ENCODE results near the gene SV2B. TPM values are rescaled to one million over a fixed set of nuclear protein-coding genes. Genes with fewer than 3 reads are reported as not detected.

Gene SV2B
- polyA plus RNA-seq, 3 donors, result 0.50 to 1.8 (median 0.88) TPM

GRCh38 chr15:91214675-91215590, 114.9 kb downstream of the SV2B start:
- DNase-seq (ENCODE audit: extremely low read depth in 1 of 11, low read depth in 9 of 11, low spot score in 4 of 11), result no peak

- no peak for DNase-seq (ENCODE audit: extremely low read depth in 1 of 11, low read depth in 9 of 11, low spot score in 4 of 11)
These were observed 115.9 kb downstream of the SV2B start for GRCh38 chr15:91216000-91216399.

DNA sequence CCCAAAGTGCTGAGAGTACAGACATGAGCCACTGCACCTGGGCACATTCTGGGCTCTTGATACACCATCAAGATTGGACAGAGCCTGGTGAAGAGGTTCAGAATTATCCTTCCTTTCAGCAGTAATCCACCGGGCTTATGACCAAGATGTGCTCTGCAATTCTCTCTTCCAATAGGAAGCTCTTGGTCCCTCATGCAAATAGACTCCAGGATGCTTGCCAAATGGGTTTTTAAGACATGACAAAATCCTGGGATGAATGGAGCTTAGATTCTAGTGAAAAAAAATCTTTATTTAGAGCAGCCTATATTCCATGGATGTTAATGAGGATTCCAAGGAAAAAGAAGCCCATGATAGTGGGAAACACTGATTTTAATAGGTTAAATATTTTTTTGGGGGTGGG, 119.1 kb downstream of the SV2B start:
- DNase-seq (ENCODE audit: extremely low read depth in 1 of 11, low read depth in 9 of 11, low spot score in 4 of 11), result no peak

- DNase-seq (ENCODE audit: extremely low read depth in 1 of 11, low read depth in 9 of 11, low spot score in 4 of 11), result no peak
These were observed 122.0 kb downstream of the SV2B start for GRCh38 chr15:91222052-91222451.

DNA sequence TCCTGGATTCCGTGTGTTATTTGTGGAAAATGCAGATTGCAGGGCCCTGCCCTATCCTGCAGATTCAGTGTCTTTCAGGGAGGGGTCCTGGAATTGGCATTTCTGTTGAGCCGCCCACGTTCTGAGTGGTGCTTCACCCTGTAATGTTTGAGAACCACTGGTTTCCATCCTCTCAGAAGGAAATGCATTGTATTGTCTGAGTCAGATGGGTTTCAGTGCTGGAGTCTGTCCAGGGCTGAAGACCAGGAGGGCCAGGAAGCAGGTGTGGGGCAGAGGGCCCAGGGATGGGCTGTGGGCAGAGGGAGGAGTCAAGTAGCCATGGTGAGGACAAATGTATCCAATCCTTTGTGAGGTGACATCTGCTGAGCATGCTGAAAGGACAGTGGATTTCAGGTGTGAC, 123.8 kb downstream of the SV2B start:
- DNase-seq (ENCODE audit: extremely low read depth in 1 of 11, low read depth in 9 of 11, low spot score in 4 of 11), result no peak

- peak in 9 of 11 donors; percentile 7 to 53 (median 32) for DNase-seq (ENCODE audit: extremely low read depth in 1 of 11, low read depth in 9 of 11, low spot score in 4 of 11)
These were observed 124.8 kb downstream of the SV2B start for GRCh38 chr15:91224755-91225380.

DNA sequence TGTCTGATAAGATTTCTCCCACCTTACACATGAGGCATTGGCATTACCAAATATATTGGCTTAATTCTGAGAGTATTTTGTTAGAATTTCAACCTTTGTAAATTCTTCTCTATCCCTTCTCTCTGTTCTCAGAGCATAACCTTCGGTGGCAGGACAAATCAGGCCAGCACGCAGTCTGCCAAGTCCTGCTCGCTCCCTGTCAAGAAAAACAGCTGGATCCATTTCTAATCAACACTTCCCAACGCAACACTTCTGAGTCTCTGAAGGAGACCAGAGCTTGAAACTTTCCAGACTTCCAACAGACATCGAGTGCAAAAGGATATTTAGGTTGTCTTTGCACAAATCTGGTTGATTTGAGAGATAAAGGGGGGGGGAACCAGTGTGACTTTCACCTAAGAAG, 125.7 kb downstream of the SV2B start:
- no peak for DNase-seq (ENCODE audit: extremely low read depth in 1 of 11, low read depth in 9 of 11, low spot score in 4 of 11)

- no peak for DNase-seq (ENCODE audit: extremely low read depth in 1 of 11, low read depth in 9 of 11, low spot score in 4 of 11)
These were observed 127.1 kb downstream of the SV2B start for GRCh38 chr15:91227117-91227516.

DNA sequence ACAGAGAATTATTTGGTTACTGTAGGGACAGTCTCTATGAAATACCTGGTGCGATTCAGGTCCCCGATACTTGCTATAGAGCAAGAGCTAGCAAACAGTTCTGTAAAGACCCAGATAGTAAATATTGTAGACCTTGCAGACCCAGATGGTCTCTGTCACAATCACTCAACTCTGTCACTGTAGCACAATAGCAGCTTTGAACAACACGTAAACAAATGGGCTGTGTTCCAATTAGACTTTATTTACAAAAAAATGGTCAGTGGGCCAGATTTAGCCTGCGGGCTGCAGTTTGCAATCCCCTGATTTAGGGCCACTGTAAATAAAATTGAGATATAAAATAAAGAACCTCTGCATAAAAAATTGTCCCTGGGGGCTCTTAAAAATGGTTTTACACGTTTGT, 127.7 kb downstream of the SV2B start:
- DNase-seq (ENCODE audit: extremely low read depth in 1 of 11, low read depth in 9 of 11, low spot score in 4 of 11), result no peak

- DNase-seq (ENCODE audit: extremely low read depth in 1 of 11, low read depth in 9 of 11, low spot score in 4 of 11), result no peak
These were observed 128.3 kb downstream of the SV2B start for GRCh38 chr15:91228383-91228782.

GRCh38 chr15:91228890-91229289, 128.8 kb downstream of the SV2B start:
- no peak for DNase-seq (ENCODE audit: extremely low read depth in 1 of 11, low read depth in 9 of 11, low spot score in 4 of 11)

DNA sequence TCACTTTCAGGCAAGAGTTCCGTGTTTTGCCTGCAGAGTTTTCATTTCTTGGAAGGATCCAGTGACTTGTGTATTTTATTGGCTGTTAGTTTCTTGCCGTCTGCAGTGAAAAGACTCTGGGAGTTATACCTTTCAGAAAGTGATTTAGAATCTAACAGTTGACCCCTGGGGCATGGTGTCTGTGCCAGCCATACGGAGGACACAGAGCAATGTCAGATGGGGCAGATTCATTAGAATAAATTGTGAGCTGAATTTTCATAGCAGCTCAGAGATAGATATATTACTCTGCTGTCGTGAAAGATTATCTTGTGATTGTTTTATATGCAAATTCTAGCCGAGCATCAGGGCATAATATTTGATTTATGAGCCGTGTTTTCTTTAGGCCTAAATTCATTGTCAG, 131.6 kb downstream of the SV2B start:
- DNase-seq (ENCODE audit: extremely low read depth in 1 of 11, low read depth in 9 of 11, low spot score in 4 of 11), result no peak

- no peak for DNase-seq (ENCODE audit: extremely low read depth in 1 of 11, low read depth in 9 of 11, low spot score in 4 of 11)
These were observed 134.7 kb downstream of the SV2B start for GRCh38 chr15:91234759-91235158.

DNA sequence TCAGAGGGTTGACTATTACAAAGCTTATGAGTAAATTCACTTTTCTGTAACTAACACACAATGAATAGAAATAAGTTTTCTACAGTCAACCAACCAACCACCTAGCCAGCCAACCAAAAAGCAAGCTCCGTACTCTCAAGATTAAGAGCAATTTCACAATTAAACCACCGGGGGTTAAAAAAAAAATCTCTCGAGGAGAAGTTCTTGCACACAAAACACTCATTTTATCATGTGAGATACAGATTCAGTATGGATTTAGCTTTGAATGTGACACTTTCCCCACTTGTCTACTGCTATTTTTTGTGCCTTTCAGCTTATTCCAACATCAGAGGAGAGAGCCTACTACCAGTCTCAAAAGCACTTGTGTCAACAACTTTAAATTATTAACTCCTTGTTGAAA, 135.3 kb downstream of the SV2B start:
- DNase-seq (ENCODE audit: extremely low read depth in 1 of 11, low read depth in 9 of 11, low spot score in 4 of 11), result no peak

DNA sequence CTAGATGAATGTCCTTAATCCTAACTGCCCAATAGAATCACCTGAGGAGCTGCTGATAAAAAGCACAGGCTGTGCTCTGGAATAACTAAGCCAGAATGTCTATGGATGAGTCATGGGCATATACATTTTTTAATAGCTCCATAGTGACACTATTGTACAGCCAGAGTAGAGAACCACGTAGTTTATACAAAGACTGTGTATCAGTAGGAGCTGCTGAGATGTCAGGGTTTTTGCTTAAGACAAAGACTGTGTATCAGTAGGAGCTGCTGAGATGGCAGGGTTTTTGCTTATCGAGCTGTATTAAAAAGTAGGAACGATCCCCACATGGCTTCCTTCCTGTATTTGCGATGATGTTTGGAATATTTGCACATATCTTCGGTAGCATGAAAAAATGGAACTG, 137.4 kb downstream of the SV2B start:
- DNase-seq (ENCODE audit: extremely low read depth in 1 of 11, low read depth in 9 of 11, low spot score in 4 of 11), result no peak

GRCh38 chr15:91238644-91239425, 138.8 kb downstream of the SV2B start:
- no peak for DNase-seq (ENCODE audit: extremely low read depth in 1 of 11, low read depth in 9 of 11, low spot score in 4 of 11)

GRCh38 chr15:91243826-91244225, 143.8 kb downstream of the SV2B start:
- no peak for DNase-seq (ENCODE audit: extremely low read depth in 1 of 11, low read depth in 9 of 11, low spot score in 4 of 11)

DNA sequence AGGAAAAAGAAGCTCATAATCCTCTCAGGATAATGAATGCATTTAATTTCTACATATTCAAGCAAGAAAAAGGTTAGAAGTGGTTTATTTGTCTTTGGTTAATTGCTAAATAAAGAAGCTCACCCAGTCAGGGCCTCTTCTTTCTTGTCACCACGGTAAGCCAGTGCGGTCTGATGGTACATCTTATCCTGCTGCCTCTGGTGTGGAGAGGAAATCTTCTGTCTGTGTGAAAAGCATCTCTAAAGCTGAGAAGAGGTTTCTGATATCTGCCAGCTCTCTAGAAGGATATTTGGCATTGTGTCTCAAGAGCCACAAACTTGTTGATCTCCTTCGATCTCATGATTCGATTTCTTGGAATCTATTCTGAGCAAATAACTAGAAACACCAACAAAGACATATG, 144.9 kb downstream of the SV2B start:
- DNase-seq (ENCODE audit: extremely low read depth in 1 of 11, low read depth in 9 of 11, low spot score in 4 of 11), result no peak

- no peak for DNase-seq (ENCODE audit: extremely low read depth in 1 of 11, low read depth in 9 of 11, low spot score in 4 of 11)
These were observed 146.9 kb downstream of the SV2B start for GRCh38 chr15:91246998-91247397.

GRCh38 chr15:91249591-91249990, 149.5 kb downstream of the SV2B start:
- DNase-seq (ENCODE audit: extremely low read depth in 1 of 11, low read depth in 9 of 11, low spot score in 4 of 11), result no peak

Data from renal cortex interstitium (tissue), 11 donors.